Loucy (cell line): ENCODE results near the gene MUC5AC.

Source experiments
- H2AFZ ChIP-seq: fragments of 200-600 bp; sonication (generic); 2 replicates; pipeline ENCODE4 v1.6.0; 2016; ENCODE audit warnings: antibody characterized with exemption, mild to moderate bottlenecking, low read length, moderate library complexity
- H3F3A ChIP-seq: fragments of 200-600 bp; 2 replicates; pipeline ENCODE4 v1.6.0; 2016; ENCODE audit warnings: antibody characterized with exemption, low read depth, mild to moderate bottlenecking
- H3K27me3 ChIP-seq: fragments of 200-600 bp; sonication (generic); 2 replicates; pipeline ENCODE4 v1.6.1; 2014; ENCODE audit warnings: low read length, mild to moderate bottlenecking; ENCODE audit not compliant: insufficient read depth, poor library complexity, severe bottlenecking
- H3K36me3 ChIP-seq: fragments of 200-600 bp; sonication (generic); 2 replicates; pipeline ENCODE4 v1.6.1; 2016; ENCODE audit warnings: low read length; ENCODE audit not compliant: insufficient read depth
- H3K4me1 ChIP-seq: fragments of 200-600 bp; sonication (generic); 2 replicates; pipeline ENCODE4 v1.5.1; 2014; ENCODE audit warnings: low read length, mild to moderate bottlenecking; ENCODE audit not compliant: insufficient read depth, poor library complexity, severe bottlenecking
- H3K4me2 ChIP-seq: fragments of 200-600 bp; sonication (generic); 2 replicates; pipeline ENCODE4 v1.6.0; 2014; ENCODE audit warnings: antibody characterized with exemption, low read length, low read depth, mild to moderate bottlenecking; ENCODE audit not compliant: poor library complexity, severe bottlenecking
- H3K4me3 ChIP-seq: fragments of 200-600 bp; sonication (generic); 2 replicates; pipeline ENCODE4 v1.5.1; 2014; ENCODE audit warnings: low read length, mild to moderate bottlenecking, mixed read lengths; ENCODE audit not compliant: poor library complexity, severe bottlenecking
- H3K79me2 ChIP-seq: fragments of 200-600 bp; sonication (generic); 2 replicates; pipeline ENCODE4 v1.6.1; 2014; ENCODE audit warnings: low read length; ENCODE audit not compliant: insufficient read depth
- H3K9ac ChIP-seq: fragments of 200-600 bp; sonication (generic); 2 replicates; pipeline ENCODE4 v1.6.0; 2014; ENCODE audit warnings: mild to moderate bottlenecking, low read depth, low read length, moderate library complexity; ENCODE audit not compliant: poor library complexity, severe bottlenecking
- H3K9me2 ChIP-seq: fragments of 200-600 bp; sonication (generic); replicated peaks from 2 replicates; pipeline ENCODE4 v1.6.1; 2016; ENCODE audit warnings: low read depth, low read length, mixed read lengths
- H3K9me3 ChIP-seq: fragments of 200-600 bp; sonication (generic); 2 replicates; pipeline ENCODE4 v1.6.1; 2014; ENCODE audit warnings: mild to moderate bottlenecking, antibody characterized with exemption, low read length, low read depth; ENCODE audit not compliant: insufficient read depth
- H4K20me1 ChIP-seq: fragments of 200-600 bp; sonication (generic); 2 replicates; pipeline ENCODE4 v1.6.0; 2014; ENCODE audit warnings: antibody characterized with exemption, low read length, mild to moderate bottlenecking; ENCODE audit not compliant: insufficient read depth, poor library complexity, severe bottlenecking
- CTCF ChIP-seq: fragments of 200-600 bp; sonication (generic); conservative IDR thresholded peaks from 2 replicates; pipeline ENCODE4 v1.5.1; 2014; ENCODE audit warnings: mild to moderate bottlenecking, antibody characterized with exemption, low read length
- EZH2phosphoT487 ChIP-seq: fragments of 200-600 bp; IDR thresholded peaks from 2 replicates; pipeline ENCODE4 v1.6.1; 2018; ENCODE audit warnings: antibody characterized with exemption, mild to moderate bottlenecking, moderate library complexity, borderline replicate concordance

Gene MUC5AC

DNA sequence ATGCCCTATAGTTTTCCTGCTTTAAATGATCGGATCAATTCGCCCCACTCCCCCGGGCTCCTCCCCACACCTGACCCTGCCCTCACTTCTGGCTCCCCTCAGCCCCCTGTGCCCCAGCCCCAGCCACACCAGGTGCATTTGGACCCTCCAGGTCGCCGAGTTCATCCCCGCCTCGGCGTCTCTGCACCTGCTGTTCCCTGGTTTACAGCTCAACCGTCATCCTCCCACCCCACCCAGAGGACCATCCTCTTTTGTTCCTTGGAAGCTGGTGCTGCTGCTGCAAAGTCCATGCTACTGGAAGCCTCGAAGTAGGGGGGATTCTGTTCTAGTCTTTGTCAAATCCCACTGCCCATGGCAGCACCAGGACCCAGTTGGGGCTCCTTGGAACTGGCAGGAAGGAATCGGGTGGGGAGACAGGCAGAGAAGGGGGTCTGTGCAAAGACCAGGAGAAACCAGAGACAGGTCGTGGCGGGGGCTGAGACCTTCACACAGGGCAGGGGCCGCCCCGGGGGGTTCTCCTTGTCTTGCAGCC is 60.6 kb downstream of the MUC5AC start:
- no peaks in the 10 kb centered on the region for H3F3A ChIP-seq
- no peak overlapping the region for H3K4me2 ChIP-seq
- TF ChIP-seq EZH2phosphoT487 (no peak), CTCF (no peak)
- no peak overlapping the region for H2AFZ ChIP-seq
- no peaks in the 10 kb centered on the region for H3K9me2 ChIP-seq
- H3K9ac ChIP-seq, result no peak overlapping the region
- peaks cover 10% of the 10 kb centered on the region; the same call in 1 of the 2 replicates for H3K9me3 ChIP-seq
- no peaks in the 10 kb centered on the region for H3K27me3 ChIP-seq
- H3K4me1 ChIP-seq, result no peaks in the 10 kb centered on the region
- H3K4me3 ChIP-seq, result no peak overlapping the region
- H3K36me3 ChIP-seq, result no peaks in the 10 kb centered on the region
- H3K79me2 ChIP-seq, result no peaks in the 10 kb centered on the region
- no peaks in the 10 kb centered on the region for H4K20me1 ChIP-seq

GRCh38 chr11:1218788-1219445 is 61.2 kb downstream of the MUC5AC start:
- Histone ChIP-seq H3K4me3 (no peak overlapping the region), H3K9ac (no peak overlapping the region), H3K9me3 (peaks cover 10% of the 10 kb centered on the region; the same call in 1 of the 2 replicates), H3K9me2 (no peaks in the 10 kb centered on the region), H3K27me3 (no peaks in the 10 kb centered on the region), H2AFZ (no peak overlapping the region), H4K20me1 (no peaks in the 10 kb centered on the region), H3K36me3 (no peaks in the 10 kb centered on the region), H3K4me1 (no peaks in the 10 kb centered on the region), H3K4me2 (no peak overlapping the region), H3F3A (no peaks in the 10 kb centered on the region), H3K79me2 (no peaks in the 10 kb centered on the region)
- TF ChIP-seq EZH2phosphoT487, result no peak
- TF ChIP-seq CTCF, result no peak

GRCh38 chr11:1219446-1219833 is 61.7 kb downstream of the MUC5AC start:
- H3K9me3 ChIP-seq, result peaks cover 10% of the 10 kb centered on the region; the same call in 1 of the 2 replicates
- H3K4me3 ChIP-seq, result no peak overlapping the region
- H3K79me2 ChIP-seq, result no peaks in the 10 kb centered on the region
- no peak for TF ChIP-seq CTCF
- no peak for TF ChIP-seq EZH2phosphoT487
- no peaks in the 10 kb centered on the region for H3K9me2 ChIP-seq
- no peaks in the 10 kb centered on the region for H3K27me3 ChIP-seq
- no peak overlapping the region for H3K4me2 ChIP-seq
- no peaks in the 10 kb centered on the region for H4K20me1 ChIP-seq
- no peaks in the 10 kb centered on the region for H3F3A ChIP-seq
- H3K9ac ChIP-seq, result no peak overlapping the region
- H2AFZ ChIP-seq, result no peak overlapping the region
- no peaks in the 10 kb centered on the region for H3K4me1 ChIP-seq
- H3K36me3 ChIP-seq, result no peaks in the 10 kb centered on the region
